ENCODE data around the gene ZNF205.

DNA sequence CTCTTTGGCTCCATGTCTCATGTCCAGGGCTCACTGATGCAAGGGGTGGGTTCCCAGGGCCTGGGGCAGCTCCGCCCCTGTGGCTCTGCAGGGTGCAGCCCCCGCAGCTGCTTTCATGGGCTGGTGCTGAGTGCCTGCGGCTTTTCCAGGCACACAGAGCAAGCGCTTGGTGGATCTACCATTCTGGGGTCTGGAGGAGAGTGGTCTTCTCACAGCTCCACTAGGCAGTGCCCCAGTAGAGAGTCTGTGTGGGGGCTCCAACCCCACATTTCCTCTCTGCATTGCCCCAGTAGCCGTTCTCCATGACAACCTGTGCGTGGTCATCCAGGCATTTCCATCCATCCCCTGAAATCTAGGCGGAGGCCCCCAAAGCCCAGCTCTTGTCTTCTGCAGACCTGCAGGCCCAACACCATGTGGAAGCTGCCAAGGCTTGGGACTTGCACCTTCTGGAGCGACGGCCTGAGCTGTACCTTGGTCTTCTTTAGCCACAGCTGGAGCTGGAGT lies 41.7 kb upstream of the ZNF205 start:
- TF ChIP-seq CTCF (IDR thresholded peaks at IDR 0.05; ENCODE audit: low read length) (no peak), EZH2 (IDR thresholded peaks at IDR 0.05; ENCODE audit: borderline replicate concordance, low read length) (no peak)
